Measurements from ENCODE around the gene CD96. TPM values are rescaled to one million over a fixed set of nuclear protein-coding genes. Genes with fewer than 3 reads are reported as not detected.
"Not testable (repeated sequence)": the region's sequence is repeated elsewhere in the genome, so short reads cannot be mapped to it uniquely, and the experiment has no call there.

The CD96 gene
- total RNA-seq, 1 donor from 2014 or later, result 0.17 TPM

DNA sequence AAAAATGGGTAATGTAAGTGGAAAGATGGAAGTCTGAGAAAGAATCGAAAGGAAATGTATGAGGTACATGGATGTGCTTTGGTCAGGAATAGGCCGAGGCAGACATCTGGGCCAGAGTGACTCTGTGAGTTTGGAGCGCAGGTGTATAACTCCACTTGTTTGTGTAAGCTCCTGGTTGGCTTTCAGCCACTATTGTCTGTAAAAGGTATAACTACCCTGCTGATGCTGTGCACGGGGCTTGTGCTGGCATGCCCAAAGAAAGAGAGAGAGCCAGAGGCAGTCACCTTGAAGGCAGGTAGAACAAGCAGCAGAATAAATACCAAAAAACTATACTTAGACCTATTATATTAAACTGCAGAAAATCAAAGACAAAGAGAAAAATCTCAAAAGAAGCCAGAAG is 32.7 kb upstream of the CD96 start:
- H3K4me1 Mint-ChIP-seq (ENCODE audit: low read depth), result peaks cover 7% of the 10 kb centered on the region
- H3K27me3 Mint-ChIP-seq (ENCODE audit: low read depth), result peaks cover 5% of the 10 kb centered on the region
- no peak overlapping the region for H3K4me3 Mint-ChIP-seq (ENCODE audit: unreplicated experiment)
- DNase-seq (ENCODE audit: low spot score), result no peak
- H3K9me3 Mint-ChIP-seq (ENCODE audit: low read depth), result peaks cover 5% of the 10 kb centered on the region
- H3K27ac Mint-ChIP-seq (ENCODE audit: unreplicated experiment), result no peak overlapping the region
- TF ChIP-seq, protein P1, sequence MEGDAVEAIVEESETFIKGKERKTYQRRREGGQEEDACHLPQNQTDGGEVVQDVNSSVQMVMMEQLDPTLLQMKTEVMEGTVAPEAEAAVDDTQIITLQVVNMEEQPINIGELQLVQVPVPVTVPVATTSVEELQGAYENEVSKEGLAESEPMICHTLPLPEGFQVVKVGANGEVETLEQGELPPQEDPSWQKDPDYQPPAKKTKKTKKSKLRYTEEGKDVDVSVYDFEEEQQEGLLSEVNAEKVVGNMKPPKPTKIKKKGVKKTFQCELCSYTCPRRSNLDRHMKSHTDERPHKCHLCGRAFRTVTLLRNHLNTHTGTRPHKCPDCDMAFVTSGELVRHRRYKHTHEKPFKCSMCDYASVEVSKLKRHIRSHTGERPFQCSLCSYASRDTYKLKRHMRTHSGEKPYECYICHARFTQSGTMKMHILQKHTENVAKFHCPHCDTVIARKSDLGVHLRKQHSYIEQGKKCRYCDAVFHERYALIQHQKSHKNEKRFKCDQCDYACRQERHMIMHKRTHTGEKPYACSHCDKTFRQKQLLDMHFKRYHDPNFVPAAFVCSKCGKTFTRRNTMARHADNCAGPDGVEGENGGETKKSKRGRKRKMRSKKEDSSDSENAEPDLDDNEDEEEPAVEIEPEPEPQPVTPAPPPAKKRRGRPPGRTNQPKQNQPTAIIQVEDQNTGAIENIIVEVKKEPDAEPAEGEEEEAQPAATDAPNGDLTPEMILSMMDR (IDR thresholded peaks at IDR 0.05), result no peak
- H3K36me3 Mint-ChIP-seq (ENCODE audit: low read depth), result peaks cover 2% of the 10 kb centered on the region

DNA sequence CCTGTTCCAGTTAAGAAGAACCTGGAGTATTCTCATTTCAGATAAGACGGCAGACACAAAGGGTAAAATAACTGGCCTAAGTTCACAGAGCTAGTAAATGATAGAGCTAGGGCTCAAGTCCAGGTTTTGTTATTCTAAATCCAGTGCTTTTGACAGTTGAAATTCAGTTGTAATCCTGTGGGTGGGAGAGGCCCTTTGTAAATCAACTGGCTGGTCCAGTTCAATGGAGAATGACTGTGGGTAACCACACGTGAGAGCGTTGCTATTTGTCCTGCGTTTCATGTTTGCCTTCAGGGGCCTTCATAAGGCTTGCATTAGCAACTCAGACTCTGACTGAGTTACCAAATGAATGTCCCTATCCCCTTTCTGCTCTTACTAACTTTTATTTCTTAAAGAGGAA is 24.2 kb upstream of the CD96 start:
- TF ChIP-seq, protein P1 (IDR thresholded peaks at IDR 0.05), result no peak
- Mint-ChIP-seq H3K4me1 (ENCODE audit: low read depth) (peaks cover 4% of the 10 kb centered on the region), H3K4me3 (ENCODE audit: unreplicated experiment) (no peak overlapping the region), H3K36me3 (ENCODE audit: low read depth) (no peaks in the 10 kb centered on the region), H3K9me3 (ENCODE audit: low read depth) (no peaks in the 10 kb centered on the region), H3K27ac (ENCODE audit: unreplicated experiment) (no peak overlapping the region), H3K27me3 (ENCODE audit: low read depth) (peaks cover 30% of the 10 kb centered on the region)
- DNase-seq (ENCODE audit: low spot score), result no peak

DNA sequence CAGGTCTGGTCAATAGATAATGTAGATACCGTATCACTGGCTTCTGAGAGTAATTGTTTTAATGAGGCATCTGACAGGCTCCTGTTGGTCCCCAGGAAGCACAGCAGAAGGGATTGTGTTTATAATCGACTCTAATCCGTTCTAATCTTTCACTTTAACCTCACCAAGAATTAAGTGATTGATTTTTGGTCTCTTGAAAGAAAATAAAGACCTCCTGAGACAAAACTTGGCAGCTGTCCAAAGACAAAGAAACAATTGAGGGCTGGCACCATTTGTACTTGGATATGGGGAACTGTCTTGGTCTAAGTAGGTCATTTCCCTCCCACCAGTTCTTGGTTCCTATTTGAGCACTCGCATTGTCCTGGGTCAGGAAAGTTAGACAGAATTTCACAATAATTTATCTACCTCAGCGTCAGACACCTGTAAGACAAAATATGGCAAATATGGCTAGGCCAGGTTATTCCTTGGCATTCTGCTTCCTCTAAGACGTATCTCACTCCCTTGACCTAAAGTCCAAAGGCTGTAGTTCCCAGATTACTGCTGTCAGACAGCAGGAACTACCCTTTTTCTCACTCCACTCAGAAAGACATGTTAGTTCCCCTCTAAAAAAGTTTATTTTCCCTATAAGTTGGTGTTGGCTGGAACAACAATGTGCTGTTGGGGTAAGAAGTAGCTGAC is 22.7 kb upstream of the CD96 start:
- TF ChIP-seq, protein P1 (IDR thresholded peaks at IDR 0.05), result no peak
- no peak overlapping the region for H3K4me3 Mint-ChIP-seq (ENCODE audit: unreplicated experiment)

DNA sequence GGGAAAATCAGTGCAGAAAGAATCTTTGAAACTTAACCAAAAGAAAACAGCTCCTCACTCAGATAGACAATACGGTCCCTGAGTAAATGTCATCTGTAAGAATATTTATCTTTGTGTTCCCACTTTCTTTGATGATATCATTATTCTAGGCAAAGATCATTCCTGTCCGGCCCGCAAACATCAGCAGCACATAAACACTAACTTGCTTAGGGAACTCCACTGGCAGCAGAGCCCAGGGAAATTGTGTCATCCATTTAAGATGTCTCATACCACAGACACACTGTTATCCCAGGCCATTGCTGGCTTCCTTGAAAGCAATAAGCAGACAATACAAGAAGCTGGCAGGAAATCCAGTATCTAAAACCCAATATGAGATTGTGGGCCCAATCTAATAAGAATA is 20.1 kb upstream of the CD96 start:
- no peak overlapping the region for H3K27ac Mint-ChIP-seq (ENCODE audit: unreplicated experiment)
- H3K9me3 Mint-ChIP-seq (ENCODE audit: low read depth), result peaks cover 11% of the 10 kb centered on the region
- no peaks in the 10 kb centered on the region for H3K4me1 Mint-ChIP-seq (ENCODE audit: low read depth)
- DNase-seq (ENCODE audit: low spot score), result no peak
- H3K36me3 Mint-ChIP-seq (ENCODE audit: low read depth), result no peaks in the 10 kb centered on the region
- H3K4me3 Mint-ChIP-seq (ENCODE audit: unreplicated experiment), result no peak overlapping the region
- H3K27me3 Mint-ChIP-seq (ENCODE audit: low read depth), result peaks cover 21% of the 10 kb centered on the region
- TF ChIP-seq, protein P1 (IDR thresholded peaks at IDR 0.05), result no peak

More for the DNA sequence above, 22.7 kb upstream of the CD96 start:
- no peak for DNase-seq (ENCODE audit: low spot score)
- Mint-ChIP-seq H3K27ac (ENCODE audit: unreplicated experiment) (no peak overlapping the region), H3K27me3 (ENCODE audit: low read depth) (peaks cover 34% of the 10 kb centered on the region), H3K36me3 (ENCODE audit: low read depth) (no peaks in the 10 kb centered on the region), H3K4me1 (ENCODE audit: low read depth) (no peaks in the 10 kb centered on the region), H3K9me3 (ENCODE audit: low read depth) (no peaks in the 10 kb centered on the region)

DNA sequence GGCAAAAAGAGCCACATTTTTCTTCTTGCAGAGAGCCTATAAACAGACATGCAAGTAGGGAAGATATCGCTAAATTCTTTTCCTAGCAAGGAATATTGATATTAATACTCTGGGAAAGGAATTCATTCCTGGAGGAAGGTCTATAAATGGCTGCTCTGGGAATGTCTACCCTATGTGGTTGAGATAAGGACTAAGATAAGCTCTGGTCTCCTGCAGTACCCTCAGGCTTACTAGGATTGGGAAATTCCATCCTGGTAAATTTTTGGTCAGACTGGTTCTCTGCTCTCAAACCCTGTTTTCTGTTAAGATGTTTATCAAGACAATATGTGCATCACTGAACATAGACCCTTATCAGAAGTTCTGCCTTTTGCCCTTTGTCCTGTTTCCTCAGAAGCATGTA is 17.5 kb upstream of the CD96 start:
- H3K36me3 Mint-ChIP-seq (ENCODE audit: low read depth); DNase-seq (ENCODE audit: low spot score); H3K4me1 Mint-ChIP-seq (ENCODE audit: low read depth); H3K4me3 Mint-ChIP-seq (ENCODE audit: unreplicated experiment); H3K27ac Mint-ChIP-seq (ENCODE audit: unreplicated experiment): not testable (repeated sequence)
- peaks cover 22% of the 10 kb centered on the region for H3K27me3 Mint-ChIP-seq (ENCODE audit: low read depth)
- peaks cover 12% of the 10 kb centered on the region for H3K9me3 Mint-ChIP-seq (ENCODE audit: low read depth)

DNA sequence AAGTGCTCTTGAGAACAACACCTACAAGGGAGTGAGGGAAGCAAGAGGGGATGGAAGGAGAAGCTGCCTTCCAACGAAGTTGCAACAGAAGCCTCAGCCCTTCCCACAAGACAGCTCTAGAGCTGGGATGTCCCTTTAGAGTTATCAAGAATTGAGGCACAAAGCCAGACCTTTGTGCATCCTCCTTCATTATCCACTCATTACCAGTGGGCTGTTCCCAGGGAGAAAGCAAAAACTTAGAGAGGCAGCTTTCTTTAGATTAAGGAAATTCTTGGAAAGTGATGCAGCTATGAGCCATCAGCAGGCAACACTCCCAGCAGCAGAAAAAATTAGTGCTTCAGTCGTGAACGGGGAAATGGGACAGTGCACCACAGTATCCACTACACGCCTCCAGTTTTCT is 10.6 kb upstream of the CD96 start:
- Mint-ChIP-seq H3K9me3 (ENCODE audit: low read depth) (peaks cover 7% of the 10 kb centered on the region), H3K27ac (ENCODE audit: unreplicated experiment) (no peak overlapping the region), H3K4me3 (ENCODE audit: unreplicated experiment) (no peak overlapping the region), H3K27me3 (ENCODE audit: low read depth) (peaks cover 5% of the 10 kb centered on the region), H3K4me1 (ENCODE audit: low read depth) (peaks cover 4% of the 10 kb centered on the region), H3K36me3 (ENCODE audit: low read depth) (peaks cover 4% of the 10 kb centered on the region)
- no peak for DNase-seq (ENCODE audit: low spot score)
- TF ChIP-seq, protein P1 (IDR thresholded peaks at IDR 0.05), result no peak
